Measurements from ENCODE around the gene C22orf15. TPM values are rescaled to one million over a fixed set of nuclear protein-coding genes. Genes with fewer than 3 reads are reported as not detected.

C22orf15 gene
- total RNA-seq, 1 experiment from 2014 or later: not detected

DNA sequence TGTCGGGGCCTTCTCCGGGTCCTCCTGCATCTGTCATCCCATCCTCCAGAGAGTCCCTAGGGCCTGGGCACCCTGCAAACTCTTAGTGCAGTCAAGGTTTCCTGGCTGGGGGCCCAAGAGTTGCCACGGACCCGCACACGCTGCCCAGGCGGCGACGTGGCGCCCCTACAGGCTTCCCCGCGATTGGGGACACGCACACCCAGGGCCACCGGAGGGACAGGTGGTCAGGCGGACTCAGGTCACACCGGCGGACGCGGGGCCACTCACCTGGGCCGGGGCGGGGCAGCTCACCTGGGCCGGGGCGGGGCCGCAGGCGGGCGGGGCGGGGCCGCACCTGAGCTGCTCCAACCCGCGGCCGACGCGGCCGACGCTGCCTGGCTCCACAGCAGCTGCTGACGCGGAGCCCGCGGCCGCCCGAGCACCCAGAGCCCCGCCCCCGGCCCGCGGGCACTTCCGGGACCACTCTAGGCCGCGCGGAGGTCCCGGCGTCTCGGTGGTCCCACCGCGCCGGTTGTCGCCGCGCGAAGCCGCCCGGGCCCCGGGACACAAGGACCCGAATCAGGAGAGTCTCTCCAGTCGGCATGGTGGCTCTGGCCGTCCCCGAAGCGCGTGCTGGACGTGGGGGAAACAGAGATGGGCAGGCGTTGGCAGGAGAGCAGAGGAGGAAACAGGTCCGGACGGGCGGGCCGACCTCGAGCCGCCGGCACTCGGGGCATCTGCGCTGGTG is 11.9 kb upstream of the C22orf15 start, which contains the start of gene ZNF70:
Gene ZNF70 (minus strand): TSS at position 399 of the 727 bp plus-strand sequence. CDS start 5,972 bp downstream, outside the sequence.
- DNase-seq (ENCODE audit: low read depth): peak; percentile 89

DNA sequence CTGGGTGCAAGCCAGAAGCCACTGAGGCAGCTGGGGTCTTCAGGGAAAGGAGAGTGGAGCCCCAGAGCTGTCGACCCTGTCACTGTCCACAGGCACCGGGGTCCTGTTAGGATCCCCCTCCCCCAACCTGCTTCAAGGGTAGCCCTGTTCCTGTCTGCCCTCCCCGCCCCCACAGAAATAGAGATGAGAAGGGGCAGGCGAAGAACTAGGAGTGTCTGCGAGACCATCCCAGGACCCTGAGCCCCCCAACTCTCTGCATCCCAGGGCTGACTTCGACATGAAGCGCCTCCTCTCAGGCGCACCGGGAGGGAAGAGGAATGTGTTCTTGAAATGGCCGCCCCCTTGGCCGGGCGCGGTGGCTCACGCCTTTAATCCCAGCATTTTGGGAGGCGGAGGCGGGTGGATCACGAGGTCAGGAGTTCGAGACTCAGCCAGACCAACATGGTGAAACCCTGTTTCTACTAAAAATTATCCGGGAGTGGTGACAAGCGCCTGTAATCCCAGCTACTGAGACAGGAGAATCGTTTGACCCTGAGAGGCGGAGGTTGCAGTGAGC is 11.3 kb upstream of the C22orf15 start:
- no peak for DNase-seq (ENCODE audit: low read depth)

DNA sequence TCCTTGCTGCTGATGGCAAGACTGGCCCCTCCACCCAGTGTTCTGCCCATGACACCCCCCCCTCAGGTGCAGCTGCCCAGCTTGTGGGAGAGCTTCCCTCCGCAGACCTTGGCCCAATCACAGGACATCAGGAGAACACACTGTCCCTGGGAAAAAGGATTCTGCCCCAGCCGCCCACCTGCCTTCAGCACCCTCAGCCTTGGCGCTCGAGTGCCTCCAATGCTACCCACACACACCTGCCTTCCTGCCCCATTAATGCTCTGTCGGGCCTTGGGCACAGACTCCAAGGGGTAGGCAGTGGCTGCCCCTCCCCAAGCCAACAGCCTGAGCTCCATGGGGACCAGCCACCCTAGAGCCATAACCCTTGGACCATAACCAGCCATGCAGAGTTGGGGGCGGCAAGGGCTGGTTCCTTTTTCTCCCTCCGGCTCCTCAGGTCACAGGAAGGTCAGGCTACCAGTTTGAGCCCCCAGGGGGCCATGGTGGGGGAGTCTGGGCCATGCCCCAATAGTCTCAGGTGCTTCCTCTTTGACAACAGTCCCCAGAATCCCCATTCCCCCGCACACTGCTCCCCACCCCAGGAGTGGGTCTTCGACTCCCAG is 10.6 kb upstream of the C22orf15 start:
- DNase-seq (ENCODE audit: low read depth): no peak

DNA sequence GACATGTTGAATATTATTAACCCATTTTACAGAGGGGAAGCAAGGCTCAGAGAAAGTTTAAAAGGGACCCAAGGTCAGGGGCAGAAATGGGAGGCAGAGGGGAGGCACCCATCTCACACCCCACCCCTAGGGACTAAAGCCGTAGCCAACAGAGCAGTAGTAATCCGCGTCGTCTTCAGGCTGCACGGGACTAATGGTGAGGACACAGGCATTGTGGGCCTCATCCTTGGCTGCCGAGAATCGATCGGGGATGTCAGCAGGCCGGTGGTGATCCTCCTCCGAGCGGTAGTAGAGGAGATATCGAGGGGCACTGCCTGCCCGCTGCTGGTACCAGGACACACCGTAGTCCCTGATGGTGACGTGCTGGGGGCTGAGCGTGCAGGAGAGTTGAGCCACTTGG is 10.0 kb upstream of the C22orf15 start:
- DNase-seq (ENCODE audit: low read depth): no peak

DNA sequence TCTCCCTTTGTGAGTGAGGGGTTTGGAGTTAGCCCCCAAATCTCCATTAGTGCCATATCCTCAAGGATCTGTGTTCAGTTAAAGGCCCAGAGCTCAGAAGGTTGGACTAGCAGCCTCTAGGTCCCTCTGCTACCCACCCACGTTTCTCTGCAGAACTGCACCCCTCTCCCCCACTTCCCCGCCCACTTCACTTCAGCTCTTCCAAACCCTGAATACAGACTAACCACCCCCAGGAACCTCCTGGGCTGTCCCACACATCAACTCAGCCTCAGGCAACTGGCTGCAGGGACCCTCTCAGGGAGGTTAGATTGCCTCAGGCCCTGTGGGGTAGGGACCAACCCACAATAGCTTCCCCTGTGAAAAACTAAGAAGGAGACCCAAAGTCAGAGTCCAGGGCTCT is 9.4 kb upstream of the C22orf15 start:
- DNase-seq (ENCODE audit: low read depth): no peak

DNA sequence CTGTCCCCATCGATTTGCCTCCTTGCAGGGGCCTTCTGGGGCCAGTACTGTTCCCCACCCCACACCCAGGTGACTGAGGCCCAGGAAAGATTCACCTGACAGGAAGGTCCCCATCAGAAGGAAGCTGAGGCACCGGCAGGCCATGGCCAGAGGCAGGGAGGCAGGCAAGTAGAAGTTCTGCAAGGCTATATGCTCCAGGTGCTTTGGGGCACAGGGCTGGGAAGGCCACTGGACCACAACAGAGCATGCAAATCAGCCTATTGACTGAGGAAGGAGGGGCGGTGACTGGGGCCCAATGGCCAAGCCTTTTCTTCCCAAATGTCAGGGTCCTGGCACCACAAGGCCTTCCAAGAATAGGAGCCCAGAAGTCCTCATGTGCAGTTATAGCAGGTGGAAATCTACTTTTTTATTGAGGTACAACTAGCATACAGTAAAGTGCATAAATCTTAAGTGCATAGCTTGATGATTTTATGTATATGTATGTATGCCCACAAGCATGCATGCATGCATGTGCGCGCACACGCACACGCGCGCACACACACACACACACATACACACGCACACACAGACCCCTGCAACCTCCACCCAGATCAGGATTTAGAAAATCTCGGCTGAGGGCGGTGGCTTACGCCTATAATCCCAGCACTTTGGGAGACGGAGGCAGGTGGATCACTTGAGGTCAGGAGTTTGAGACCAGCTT is 8.4 kb upstream of the C22orf15 start, which contains the start of gene VPREB3:
Gene VPREB3 (minus strand): TSS at position 206 of the 700 bp plus-strand sequence. CDS start 62 bp downstream, at position 144.
- DNase-seq (ENCODE audit: low read depth): no peak

DNA sequence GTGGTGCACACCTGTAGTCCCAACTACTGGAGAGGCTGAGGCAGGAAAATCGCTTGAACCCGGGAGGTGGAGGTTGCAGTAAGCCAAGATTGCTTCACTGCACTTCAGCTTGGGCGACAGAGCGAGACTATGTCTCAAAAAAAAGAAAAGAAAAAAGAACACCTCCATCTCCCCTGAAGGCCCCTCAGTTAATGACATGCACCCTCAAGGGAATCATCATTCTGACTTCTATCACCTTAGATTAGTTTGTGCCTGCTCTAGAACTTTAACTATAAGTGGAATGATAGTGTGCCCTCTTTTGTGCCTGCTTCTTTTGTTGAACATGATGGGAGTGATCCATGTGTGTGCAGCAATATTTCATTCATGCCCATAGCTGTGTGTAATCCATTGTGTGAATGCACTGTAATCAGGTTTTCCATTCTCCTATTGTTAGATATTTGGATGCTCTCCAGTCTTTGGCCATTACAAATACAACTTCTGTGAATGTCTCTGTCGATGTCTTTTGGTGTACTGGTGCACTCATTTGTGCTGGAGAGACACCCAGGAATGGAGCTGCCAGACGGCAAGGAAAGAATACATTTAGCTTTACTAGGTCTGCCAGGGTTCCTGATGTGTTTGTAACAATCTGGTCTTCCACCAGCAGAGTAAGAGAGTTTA is 7.7 kb upstream of the C22orf15 start:
- no peak for DNase-seq (ENCODE audit: low read depth)

DNA sequence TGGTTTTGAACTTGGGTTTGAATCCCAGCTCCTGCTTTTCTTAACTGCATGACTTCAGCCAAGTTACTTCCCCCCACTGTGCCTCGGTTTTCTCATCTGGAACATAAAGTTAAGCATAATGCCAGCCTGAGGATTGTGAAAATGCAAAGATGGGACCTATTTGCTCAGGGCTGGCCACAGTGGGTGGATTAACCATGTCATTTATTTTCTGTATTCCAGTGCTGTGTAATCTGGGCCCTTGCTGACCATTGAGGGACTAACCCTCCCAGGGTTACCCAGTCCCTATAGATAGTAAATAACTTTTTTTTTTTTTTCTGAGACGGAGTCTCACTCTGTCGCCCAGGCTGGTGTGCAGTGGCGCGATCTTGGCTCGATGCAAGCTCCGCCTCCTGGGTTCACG is 7.1 kb upstream of the C22orf15 start:
- no peak for DNase-seq (ENCODE audit: low read depth)

DNA sequence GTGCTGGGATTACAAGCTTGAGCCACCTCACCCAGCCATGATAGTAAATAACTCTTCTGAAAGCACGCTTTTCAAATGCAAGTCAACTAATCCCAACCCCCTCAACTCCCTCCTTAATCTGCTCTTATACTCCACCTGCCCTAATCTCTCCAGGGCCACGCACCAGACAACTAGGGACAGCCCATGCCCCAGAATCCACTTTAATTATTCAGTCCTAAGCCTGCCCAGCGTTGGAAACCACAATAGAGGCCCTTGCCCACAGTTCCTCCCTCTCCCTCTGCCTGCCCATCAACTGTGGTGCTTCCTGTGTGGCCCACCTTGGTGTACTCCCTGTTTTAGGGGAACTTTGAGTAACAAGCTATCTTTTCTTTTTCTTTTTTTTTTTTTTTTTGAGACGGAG is 5.9 kb upstream of the C22orf15 start:
- no peak for DNase-seq (ENCODE audit: low read depth)

DNA sequence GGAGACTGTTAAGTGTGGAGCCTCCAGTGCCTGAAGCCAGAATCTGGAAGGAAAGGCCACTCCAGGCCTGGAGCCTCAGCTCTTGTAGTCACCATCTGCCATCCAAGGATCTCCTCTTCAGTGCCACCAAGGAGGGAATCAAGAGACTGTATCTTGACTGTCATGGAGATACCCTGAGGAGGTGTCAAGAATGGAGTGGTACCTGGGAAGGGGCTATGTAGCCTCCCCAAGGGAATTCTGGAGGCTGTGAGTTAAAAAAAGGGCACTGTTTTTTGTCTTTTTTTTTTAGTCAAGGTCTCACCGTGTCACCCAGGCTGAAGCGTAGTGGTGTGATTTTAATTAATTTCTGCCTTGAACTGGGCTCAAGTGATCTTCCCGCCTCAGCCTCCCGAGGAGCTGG is 3.2 kb upstream of the C22orf15 start:
- no peak for DNase-seq (ENCODE audit: low read depth)

DNA sequence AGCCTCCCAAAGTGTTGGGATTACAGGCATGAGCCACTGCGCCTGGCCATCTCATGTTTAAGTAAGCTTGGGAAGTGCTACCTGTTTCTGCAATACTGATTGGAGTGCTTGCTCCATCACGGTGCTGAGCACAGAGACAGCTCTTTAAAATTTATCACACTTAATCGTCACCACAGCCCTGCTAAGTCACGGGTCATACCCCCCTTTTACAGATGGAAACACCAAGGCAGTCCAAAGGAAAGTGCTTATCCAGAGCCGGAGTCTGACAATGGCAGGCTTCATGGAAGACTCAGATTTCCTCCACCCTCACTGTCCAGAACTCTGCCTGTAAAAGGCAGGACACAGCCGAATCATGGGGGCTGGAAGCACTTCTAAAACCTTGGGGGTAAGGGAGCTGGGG is 2.7 kb upstream of the C22orf15 start:
- DNase-seq (ENCODE audit: low read depth): no peak

DNA sequence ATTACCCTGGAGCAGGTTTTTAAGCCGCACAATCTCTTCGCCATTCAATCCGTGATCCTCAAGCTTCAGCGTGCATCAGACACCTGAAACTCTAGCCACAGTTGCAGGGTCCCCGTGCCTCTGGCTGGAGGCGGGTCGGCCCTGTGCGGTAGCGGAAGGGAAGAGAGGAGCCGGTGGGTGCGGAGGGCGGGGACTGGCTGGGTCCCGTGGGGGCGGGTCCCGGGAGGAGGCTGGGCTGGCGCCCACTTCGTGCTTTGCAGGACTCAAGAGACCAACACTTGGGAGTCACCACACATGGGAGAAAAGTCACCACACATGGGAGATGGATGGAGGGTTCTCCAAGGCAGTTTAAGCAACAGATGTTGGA is 772 bp downstream of the C22orf15 start:
- no peak for DNase-seq (ENCODE audit: low read depth)

DNA sequence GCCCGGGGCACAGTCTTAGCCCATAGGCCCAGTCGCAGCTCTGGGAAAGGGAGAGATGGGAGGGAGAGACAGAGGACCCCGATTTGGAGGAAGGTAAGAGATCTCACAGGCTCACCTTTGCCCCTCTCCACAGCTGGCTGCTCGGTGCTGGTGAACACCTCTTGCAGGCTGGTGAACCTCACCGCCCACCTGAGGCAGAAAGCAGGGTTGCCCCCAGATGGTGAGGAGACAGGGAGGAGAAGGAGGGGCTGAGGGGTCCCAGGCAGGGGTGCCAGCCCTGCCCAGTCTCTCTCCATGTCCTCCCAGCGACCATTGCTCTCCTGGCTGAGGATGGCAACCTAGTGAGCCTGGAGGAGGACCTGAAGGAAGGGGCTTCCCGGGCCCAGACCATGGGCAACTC is 1.2 kb downstream of the C22orf15 start:
- DNase-seq (ENCODE audit: low read depth): no peak

DNA sequence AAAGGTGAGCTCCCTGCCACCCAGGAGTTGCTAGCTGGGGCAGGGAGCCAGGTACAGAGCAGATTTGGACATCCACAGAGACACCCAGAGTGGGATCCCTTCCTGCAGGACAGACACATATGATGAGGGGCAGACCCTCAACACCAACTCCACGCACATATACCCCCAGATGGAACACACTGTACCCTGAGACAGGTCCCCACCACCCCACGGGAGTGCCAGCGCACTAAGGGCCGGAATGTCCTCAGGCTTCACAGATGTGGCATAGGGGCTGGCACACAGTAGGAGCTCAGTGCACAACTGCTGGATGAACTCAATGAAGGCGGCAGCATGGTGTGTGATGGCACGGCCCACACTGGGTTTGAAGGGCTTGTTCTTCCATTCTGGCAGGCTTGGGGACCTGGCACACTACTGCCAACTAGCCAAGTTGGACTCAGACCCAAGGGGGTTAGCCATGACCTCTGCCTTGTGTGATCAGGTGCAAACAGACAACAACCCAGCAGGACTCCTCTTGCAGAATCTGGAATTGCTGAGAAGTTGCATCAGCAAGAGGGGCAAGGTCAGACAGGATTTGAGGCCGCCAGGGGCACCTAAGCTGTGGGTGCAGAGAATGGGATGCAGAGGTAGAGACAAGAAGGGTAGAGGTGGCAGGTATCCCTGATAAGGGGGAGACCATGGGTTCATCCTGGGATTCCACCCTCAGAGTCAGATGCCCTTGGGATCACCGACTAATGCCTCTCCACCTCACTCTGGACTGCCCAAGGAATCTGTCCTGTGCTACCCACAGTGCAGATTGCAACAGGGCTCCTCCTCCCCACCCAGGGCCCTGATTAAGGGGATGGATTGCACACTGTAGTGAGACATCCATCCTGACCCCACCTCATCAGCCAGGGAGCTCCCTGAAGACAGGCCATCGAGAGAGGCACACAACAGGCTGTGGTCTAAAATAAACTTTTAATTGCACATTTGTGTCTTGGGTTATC is 2.4 kb downstream of the C22orf15 start:
- no peak for DNase-seq (ENCODE audit: low read depth)

DNA sequence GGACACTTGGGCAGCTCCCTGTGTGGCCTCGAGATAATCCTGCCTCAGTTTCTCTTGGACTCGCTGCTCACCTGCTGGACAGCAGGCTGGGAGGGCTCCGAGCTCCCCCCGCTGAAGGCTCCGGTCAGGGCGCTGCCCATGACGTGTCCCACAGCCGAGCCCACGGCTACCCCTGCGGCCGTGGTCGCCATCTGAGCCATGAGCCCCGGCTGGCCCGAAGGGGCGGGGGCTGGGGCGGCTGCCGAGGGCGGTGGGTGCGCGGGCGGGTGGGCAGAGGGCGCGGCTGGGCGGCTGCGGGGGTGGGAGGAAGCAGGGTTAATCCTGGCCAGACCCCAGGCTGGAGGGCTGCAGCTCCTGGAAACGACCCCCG is 4.5 kb downstream of the C22orf15 start:
- no peak for DNase-seq (ENCODE audit: low read depth)

DNA sequence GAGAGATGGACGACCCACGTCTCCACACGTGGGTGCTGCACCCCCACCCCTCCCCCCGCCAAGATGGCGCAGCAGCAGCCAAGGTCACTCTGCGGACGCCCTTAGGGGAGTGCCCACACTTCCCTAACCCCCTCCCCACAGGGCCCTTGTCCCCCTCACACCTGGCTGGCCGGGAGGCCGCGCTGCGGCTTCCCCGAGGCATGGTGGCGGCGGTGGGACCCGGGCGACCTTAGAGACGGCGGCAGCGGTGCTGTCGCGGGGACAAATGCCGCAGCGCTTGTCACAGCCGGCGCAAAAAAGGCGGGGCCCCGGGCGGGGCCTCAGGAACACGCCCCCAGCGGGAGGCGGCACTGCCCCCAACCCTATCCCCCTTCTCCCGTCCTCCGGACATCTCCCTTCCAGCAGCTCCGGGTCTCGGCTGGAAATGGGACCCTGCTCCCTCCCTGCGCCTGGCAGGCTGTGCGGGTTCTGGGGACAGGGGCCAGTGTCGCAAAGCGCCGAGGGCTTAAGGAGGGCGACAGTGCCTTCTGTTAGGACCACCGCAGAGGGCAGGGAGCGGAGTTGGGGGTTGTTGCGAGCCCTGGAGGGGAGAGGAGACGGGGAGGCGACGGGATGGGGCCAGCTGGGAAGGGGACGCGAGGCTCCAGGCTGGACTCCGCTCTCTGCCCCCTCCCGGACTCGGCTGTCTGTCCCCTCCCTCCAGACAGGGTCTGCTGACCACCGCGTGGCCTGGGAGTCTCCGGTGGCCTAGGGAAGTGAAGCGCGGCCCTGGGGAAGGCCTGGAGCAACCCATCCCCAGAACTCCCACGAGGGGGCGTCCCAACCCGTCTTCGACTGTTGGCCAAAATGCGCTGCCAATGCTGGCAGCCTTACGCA is 5.1 kb downstream of the C22orf15 start, which contains the start of gene CHCHD10:
Gene CHCHD10 (minus strand): TSS at position 300 of the 876 bp plus-strand sequence. CDS start 98 bp downstream, at position 202.
- DNase-seq (ENCODE audit: low read depth): peak; percentile 79

DNA sequence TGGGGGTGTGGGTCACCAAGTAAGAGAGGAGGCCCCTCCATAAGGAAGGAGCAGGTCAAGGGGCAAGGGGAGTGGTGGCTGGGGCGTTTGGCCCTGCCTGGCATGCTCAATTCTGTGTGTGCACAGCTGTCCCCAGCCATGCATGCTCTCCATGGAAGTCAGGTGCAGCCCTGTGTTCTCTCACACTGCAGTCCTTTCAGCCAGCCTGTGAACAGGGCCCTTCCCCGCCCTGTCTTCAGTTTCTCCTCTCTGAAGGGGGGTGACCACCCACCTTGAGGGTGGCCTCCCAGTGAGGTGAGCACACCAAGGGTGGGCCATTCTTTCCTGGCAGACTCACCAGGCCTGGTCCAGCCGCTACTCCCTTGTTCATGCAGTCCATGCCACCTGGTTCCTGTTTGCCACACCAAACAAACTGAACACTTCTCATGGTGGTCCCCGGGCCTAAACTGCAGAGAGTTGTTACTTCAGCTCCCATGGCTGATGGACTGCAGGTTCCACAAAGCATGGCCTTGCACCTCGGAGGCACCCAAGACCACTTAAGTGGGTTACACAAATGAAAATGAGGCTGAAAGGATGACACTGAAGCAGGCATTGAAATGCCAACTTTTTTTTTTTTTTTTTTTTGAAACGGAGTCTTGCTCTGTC is 6.7 kb downstream of the C22orf15 start:
- DNase-seq (ENCODE audit: low read depth): no peak

DNA sequence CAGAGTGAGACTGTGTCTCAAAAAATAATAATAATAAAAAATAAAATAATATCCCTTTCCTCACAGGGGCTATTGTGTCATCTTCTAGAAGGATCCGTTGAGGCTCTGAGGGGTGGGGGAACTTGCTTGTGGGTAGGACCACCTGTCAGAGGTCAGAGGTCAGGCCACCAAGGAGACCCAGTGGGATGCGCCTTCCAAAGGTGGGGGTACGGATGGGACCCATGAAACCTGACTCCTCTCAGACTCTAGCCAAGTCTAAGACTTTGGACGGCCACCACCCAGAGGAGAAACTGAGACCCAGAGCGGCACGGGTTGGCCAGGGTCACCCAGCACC is 9.5 kb downstream of the C22orf15 start:
- no peak for DNase-seq (ENCODE audit: low read depth)
